ENCODE data around the gene LIF.
"Not testable (repeated sequence)": the region's sequence is repeated elsewhere in the genome, so short reads cannot be mapped to it uniquely, and the experiment has no call there.

Gene LIF

DNA sequence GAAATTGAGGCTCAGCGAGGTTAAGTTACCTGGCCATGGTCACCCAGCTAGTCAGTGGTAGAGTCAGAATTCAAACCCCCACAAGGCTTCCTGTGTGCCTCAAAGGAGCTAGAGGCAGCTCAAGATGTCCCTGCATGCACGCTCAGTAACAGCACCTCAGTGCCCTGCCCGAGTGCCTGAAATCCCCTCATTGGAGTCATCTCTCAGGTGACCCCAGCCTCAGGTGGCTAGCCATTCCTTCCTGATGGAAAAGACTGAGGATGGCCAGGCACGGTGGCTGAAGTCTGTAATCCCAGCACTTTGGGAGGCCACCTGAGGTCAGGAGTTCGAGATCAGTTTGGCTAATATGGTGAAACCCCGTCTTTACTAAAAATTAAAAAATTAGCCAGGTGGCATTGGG, 36.9 kb downstream of the LIF start:
- Mint-ChIP-seq H3K4me3 (no peak overlapping the region), H3K27me3 (no peaks in the 10 kb centered on the region), H3K27ac (no peak overlapping the region), H3K9me3 (no peaks in the 10 kb centered on the region), H3K36me3 (ENCODE audit: low read depth) (no peaks in the 10 kb centered on the region), H3K4me1 (ENCODE audit: low read depth) (peaks cover 37% of the 10 kb centered on the region)

DNA sequence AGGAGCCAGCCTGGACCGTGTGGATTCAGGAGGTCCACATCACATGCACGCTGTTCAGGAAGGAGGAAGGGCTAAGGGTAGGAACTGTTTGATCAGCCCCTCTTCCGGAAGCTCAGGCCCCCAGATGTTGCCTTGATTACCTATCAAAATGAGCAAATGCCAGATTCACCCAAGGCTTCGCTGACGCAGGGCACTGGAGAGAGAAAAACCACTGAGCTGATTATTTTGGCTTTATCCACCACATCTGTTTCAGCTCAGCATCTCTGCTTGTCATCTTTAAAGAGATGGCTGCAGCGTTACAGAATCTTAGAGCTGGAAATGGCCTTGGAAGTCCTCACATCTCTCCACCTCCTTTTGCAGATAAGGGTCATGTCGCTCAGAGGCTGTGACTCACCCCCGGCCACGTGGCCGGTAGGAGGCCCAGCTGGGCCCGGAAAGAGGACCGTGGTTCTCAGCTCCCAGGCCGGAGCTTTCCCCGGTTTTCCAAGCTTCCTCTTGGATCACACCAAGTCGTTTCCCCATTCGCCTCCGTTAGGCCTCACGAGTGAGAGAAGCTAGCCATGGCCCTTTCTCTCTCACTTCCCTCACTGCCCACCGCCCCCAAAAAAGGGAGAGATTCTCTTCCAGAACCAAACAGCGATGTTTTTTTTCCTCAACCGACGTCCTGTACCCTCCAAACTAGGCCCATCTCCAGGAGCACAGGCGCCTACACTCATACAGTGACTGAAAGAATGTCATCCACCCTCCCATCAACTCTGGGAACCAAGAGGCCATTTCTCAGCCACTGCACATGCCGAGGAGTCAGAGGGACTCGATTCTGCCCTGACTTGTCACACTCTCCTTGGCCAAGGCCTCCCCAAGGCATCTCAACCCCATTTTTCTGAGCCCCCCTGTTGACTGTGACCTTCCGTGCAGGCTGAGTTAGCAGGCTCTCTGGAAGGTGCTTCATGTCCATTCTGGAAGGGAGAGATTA, 37.6 kb downstream of the LIF start:
- peak overlapping the region; percentile 52 for H3K27ac Mint-ChIP-seq

GRCh38 chr22:30206944-30207343, 39.6 kb downstream of the LIF start:
- Mint-ChIP-seq H3K27ac (no peak overlapping the region), H3K9me3 (no peaks in the 10 kb centered on the region), H3K27me3 (no peaks in the 10 kb centered on the region), H3K4me3 (no peak overlapping the region), H3K4me1 (ENCODE audit: low read depth) (peaks cover 19% of the 10 kb centered on the region), H3K36me3 (ENCODE audit: low read depth) (no peaks in the 10 kb centered on the region)

More for the DNA sequence above, 37.6 kb downstream of the LIF start:
- Mint-ChIP-seq H3K36me3 (ENCODE audit: low read depth) (no peaks in the 10 kb centered on the region), H3K9me3 (no peaks in the 10 kb centered on the region), H3K4me3 (no peak overlapping the region), H3K4me1 (ENCODE audit: low read depth) (peaks cover 35% of the 10 kb centered on the region), H3K27me3 (no peaks in the 10 kb centered on the region)

GRCh38 chr22:30205281-30206115, 41.1 kb downstream of the LIF start:
- H3K4me3 Mint-ChIP-seq, result no peak overlapping the region
- no peaks in the 10 kb centered on the region for H3K27me3 Mint-ChIP-seq
- peak overlapping the region; percentile 36 for H3K27ac Mint-ChIP-seq
- peaks cover 19% of the 10 kb centered on the region for H3K4me1 Mint-ChIP-seq (ENCODE audit: low read depth)
- no peaks in the 10 kb centered on the region for H3K36me3 Mint-ChIP-seq (ENCODE audit: low read depth)
- no peaks in the 10 kb centered on the region for H3K9me3 Mint-ChIP-seq

- Mint-ChIP-seq H3K4me1 (ENCODE audit: low read depth) (peaks cover 20% of the 10 kb centered on the region), H3K36me3 (ENCODE audit: low read depth) (no peaks in the 10 kb centered on the region), H3K9me3 (no peaks in the 10 kb centered on the region), H3K27me3 (no peaks in the 10 kb centered on the region), H3K27ac (no peak overlapping the region), H3K4me3 (no peak overlapping the region)
These were observed 41.8 kb downstream of the LIF start for GRCh38 chr22:30204742-30205111.

- H3K4me3 Mint-ChIP-seq, result no peak overlapping the region
- no peaks in the 10 kb centered on the region for H3K36me3 Mint-ChIP-seq (ENCODE audit: low read depth)
- peaks cover 23% of the 10 kb centered on the region for H3K4me1 Mint-ChIP-seq (ENCODE audit: low read depth)
- H3K27me3 Mint-ChIP-seq, result no peaks in the 10 kb centered on the region
- no peak overlapping the region for H3K27ac Mint-ChIP-seq
- no peaks in the 10 kb centered on the region for H3K9me3 Mint-ChIP-seq
These were observed 42.4 kb downstream of the LIF start for GRCh38 chr22:30204015-30204741.

- H3K27me3 Mint-ChIP-seq, result no peaks in the 10 kb centered on the region
- no peaks in the 10 kb centered on the region for H3K9me3 Mint-ChIP-seq
- H3K4me1 Mint-ChIP-seq (ENCODE audit: low read depth), result peaks cover 23% of the 10 kb centered on the region
- H3K36me3 Mint-ChIP-seq (ENCODE audit: low read depth), result no peaks in the 10 kb centered on the region
- no peak overlapping the region for H3K27ac Mint-ChIP-seq
- H3K4me3 Mint-ChIP-seq, result no peak overlapping the region
These were observed 44.0 kb downstream of the LIF start for GRCh38 chr22:30202531-30203006.

- H3K27ac Mint-ChIP-seq, result no peak overlapping the region
- no peaks in the 10 kb centered on the region for H3K36me3 Mint-ChIP-seq (ENCODE audit: low read depth)
- no peaks in the 10 kb centered on the region for H3K27me3 Mint-ChIP-seq
- H3K4me1 Mint-ChIP-seq (ENCODE audit: low read depth), result peaks cover 29% of the 10 kb centered on the region
- no peaks in the 10 kb centered on the region for H3K9me3 Mint-ChIP-seq
- H3K4me3 Mint-ChIP-seq, result no peak overlapping the region
These were observed 44.6 kb downstream of the LIF start for GRCh38 chr22:30201945-30202344.

- not testable (repeated sequence) for H3K36me3 Mint-ChIP-seq (ENCODE audit: low read depth); H3K4me3 Mint-ChIP-seq; H3K9me3 Mint-ChIP-seq; H3K27me3 Mint-ChIP-seq
- peaks cover 38% of the 10 kb centered on the region for H3K4me1 Mint-ChIP-seq (ENCODE audit: low read depth)
- H3K27ac Mint-ChIP-seq, result peak overlapping the region; percentile 28
These were observed 45.7 kb downstream of the LIF start for GRCh38 chr22:30200905-30201304.

GRCh38 chr22:30198921-30199320, 47.6 kb downstream of the LIF start:
- H3K27ac Mint-ChIP-seq, result peak overlapping the region; percentile 52

DNA sequence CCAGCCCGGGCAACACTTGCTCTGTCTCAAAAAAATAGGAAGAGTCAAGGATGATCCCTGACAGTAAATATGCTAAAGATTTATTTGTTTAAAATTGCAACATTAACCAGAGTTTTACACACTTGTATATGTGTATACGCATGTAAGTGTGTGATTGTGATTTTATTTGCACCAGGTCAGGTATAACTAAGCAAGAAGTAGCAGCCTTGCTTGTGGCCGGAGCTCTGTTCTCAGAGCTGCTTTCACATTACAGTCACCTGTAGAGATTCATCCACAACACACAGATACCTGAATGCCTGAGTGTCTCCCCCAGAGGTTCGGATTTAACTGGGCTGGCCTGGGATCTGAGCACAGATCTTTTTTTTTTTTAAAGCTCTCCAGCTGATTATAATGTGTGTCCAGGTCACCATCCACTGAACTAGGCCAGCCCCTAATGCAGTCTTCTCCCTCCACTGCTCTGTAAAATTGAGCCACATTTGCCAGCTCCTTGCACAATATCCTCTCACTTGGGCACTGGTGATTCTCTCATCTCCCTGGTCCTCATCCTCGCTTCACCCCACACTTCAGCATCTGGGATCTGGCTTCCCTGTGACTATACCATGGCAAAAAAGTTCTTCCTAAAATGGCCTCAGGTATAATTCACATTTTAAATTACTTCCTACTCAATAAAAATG, 48.3 kb downstream of the LIF start:
- no peaks in the 10 kb centered on the region for H3K9me3 Mint-ChIP-seq
- peak overlapping the region; percentile 29 for H3K27ac Mint-ChIP-seq
- peaks cover 56% of the 10 kb centered on the region for H3K4me1 Mint-ChIP-seq (ENCODE audit: low read depth)
- H3K36me3 Mint-ChIP-seq (ENCODE audit: low read depth), result no peaks in the 10 kb centered on the region
- H3K4me3 Mint-ChIP-seq, result no peak overlapping the region
- H3K27me3 Mint-ChIP-seq, result no peaks in the 10 kb centered on the region

More at GRCh38 chr22:30198921-30199320, 47.6 kb downstream of the LIF start:
- Mint-ChIP-seq H3K36me3 (ENCODE audit: low read depth) (no peaks in the 10 kb centered on the region), H3K4me3 (no peak overlapping the region), H3K27me3 (no peaks in the 10 kb centered on the region), H3K4me1 (ENCODE audit: low read depth) (peaks cover 52% of the 10 kb centered on the region), H3K9me3 (no peaks in the 10 kb centered on the region)

- H3K9me3 Mint-ChIP-seq, result no peaks in the 10 kb centered on the region
- H3K4me1 Mint-ChIP-seq (ENCODE audit: low read depth), result peaks cover 65% of the 10 kb centered on the region
- H3K4me3 Mint-ChIP-seq, result no peak overlapping the region
- no peaks in the 10 kb centered on the region for H3K27me3 Mint-ChIP-seq
- H3K36me3 Mint-ChIP-seq (ENCODE audit: low read depth), result no peaks in the 10 kb centered on the region
- peak overlapping the region; percentile 89 for H3K27ac Mint-ChIP-seq
These were observed 49.2 kb downstream of the LIF start for GRCh38 chr22:30197389-30197788.

- peaks cover 69% of the 10 kb centered on the region for H3K4me1 Mint-ChIP-seq (ENCODE audit: low read depth)
- no peaks in the 10 kb centered on the region for H3K36me3 Mint-ChIP-seq (ENCODE audit: low read depth)
- H3K27me3 Mint-ChIP-seq, result no peaks in the 10 kb centered on the region
- H3K9me3 Mint-ChIP-seq, result peaks cover 5% of the 10 kb centered on the region
- H3K4me3 Mint-ChIP-seq, result no peak overlapping the region
- H3K27ac Mint-ChIP-seq, result peak overlapping the region; percentile 89
These were observed 49.7 kb downstream of the LIF start for GRCh38 chr22:30196880-30197336.
